Endodermal cell (in vitro differentiated cells): ENCODE measurements around the gene LIN37. TPM values are rescaled to one million over a fixed set of nuclear protein-coding genes. Genes with fewer than 3 reads are reported as not detected.

ENCODE experiments used
- DNase-seq: peaks from one replicate; pipeline ENCODE4 v3.0.0-alpha.2; 2017
- H3K27ac ChIP-seq: 2 replicates; pipeline ENCODE4 v1.5.1; 2013; ENCODE audit warnings: mild to moderate bottlenecking, low read depth, low read length, moderate library complexity
- H3K27me3 ChIP-seq: 2 replicates; pipeline ENCODE4 v1.6.1; 2013; ENCODE audit warnings: mild to moderate bottlenecking, low read length, moderate library complexity; ENCODE audit not compliant: insufficient read depth, control insufficient read depth, poor library complexity, severe bottlenecking
- H3K36me3 ChIP-seq: 2 replicates; pipeline ENCODE4 v1.7.0; 2013; ENCODE audit warnings: mild to moderate bottlenecking, low read length, moderate library complexity; ENCODE audit not compliant: control insufficient read depth, insufficient read depth
- H3K4me1 ChIP-seq: one replicate; pipeline ENCODE4 v1.7.0; 2013; ENCODE audit warnings: low read length; ENCODE audit not compliant: control insufficient read depth, insufficient read depth
- H3K4me3 ChIP-seq: 2 replicates; pipeline ENCODE4 v1.5.1; 2013; ENCODE audit warnings: mild to moderate bottlenecking, low read length, moderate library complexity
- H3K9ac ChIP-seq: 2 replicates; pipeline ENCODE4 v1.6.1; 2013; ENCODE audit warnings: mild to moderate bottlenecking, low read length, moderate library complexity; ENCODE audit not compliant: poor library complexity, severe bottlenecking; ENCODE audit errors: extremely low read depth
- H3K9me3 ChIP-seq: 2 replicates; pipeline ENCODE4 v1.6.1; 2013; ENCODE audit warnings: mild to moderate bottlenecking, low read length, moderate library complexity; ENCODE audit not compliant: control insufficient read depth
- H3K27ac Mint-ChIP-seq: 2 replicates; pipeline ENCODE4 v1.8.0; 2020; ENCODE audit warnings: mixed read lengths
- H3K27me3 Mint-ChIP-seq: 2 replicates; pipeline ENCODE4 v1.8.0; 2021; ENCODE audit warnings: mild to moderate bottlenecking, mixed read lengths; ENCODE audit not compliant: insufficient read depth
- H3K36me3 Mint-ChIP-seq: 2 replicates; pipeline ENCODE4 v1.8.0; 2020; ENCODE audit warnings: low read depth, mixed read lengths
- H3K4me1 Mint-ChIP-seq: 2 replicates; pipeline ENCODE4 v1.8.0; 2020; ENCODE audit warnings: mixed read lengths
- H3K4me3 Mint-ChIP-seq: 2 replicates; pipeline ENCODE4 v1.8.0; 2020; ENCODE audit warnings: mild to moderate bottlenecking, moderate library complexity, mixed read lengths
- H3K9me3 Mint-ChIP-seq: 2 replicates; pipeline ENCODE4 v1.8.0; 2020; ENCODE audit warnings: mild to moderate bottlenecking, mixed read lengths
- CTCF ChIP-seq: fragments of 200-600 bp; sonication (generic); conservative IDR thresholded peaks from 2 replicates; pipeline ENCODE4 v1.5.0; 2021; ENCODE audit warnings: antibody characterized with exemption, mild to moderate bottlenecking
- WGBS, 2 experiments: methylation state at CpG; one replicate each; pipeline versions ENCODE4 v1.1.5 to v1.1.7; 2013; ENCODE audit warnings: missing lambda C conversion rate in 2 of 2, mixed read lengths in 1 of 2; ENCODE audit not compliant: insufficient coverage in 1 of 2, insufficient read length in 1 of 2; 5-methylcytosine and 5-hydroxymethylcytosine counted together
- total RNA-seq, 2 donors: library from RNA; stranded (reverse); fragmentation: NEBNext Ultra II Directional in 1 of 2; extraction: Animal tissue kit (Norgen Biotek cat#: 25700) in 1 of 2; gene quantifications; 2 replicates in 1 of 2; 3 replicates in 1 of 2; pipeline ENCODE4 v1.2.1, GENCODE V29; 2021

LIN37 gene
- total RNA-seq, 2 donors from 2014 or later: 6.6 to 7.6 TPM

GRCh38 chr19:35777961-35778360 lies 29.6 kb downstream of the LIN37 start:
- H3K9me3 Mint-ChIP-seq: no peaks in the 10 kb centered on the region
- H3K27ac Mint-ChIP-seq: no peak overlapping the region
- peaks cover 11% of the 10 kb centered on the region for H3K27me3 ChIP-seq
- DNase-seq: no peak
- peaks cover 3% of the 10 kb centered on the region for H3K4me1 ChIP-seq
- H3K27me3 Mint-ChIP-seq: peaks cover 34% of the 10 kb centered on the region
- H3K9me3 ChIP-seq: no peaks in the 10 kb centered on the region
- no peaks in the 10 kb centered on the region for H3K36me3 Mint-ChIP-seq
- H3K4me1 Mint-ChIP-seq: peaks cover 15% of the 10 kb centered on the region
- 90 to 96% methylated on average over 5 to 7 of the region's 7 CpGs for WGBS, 2 experiments
- TF ChIP-seq CTCF: no peak
- H3K4me3 Mint-ChIP-seq: no peak overlapping the region
- no peak overlapping the region for H3K9ac ChIP-seq
- no peak overlapping the region for H3K4me3 ChIP-seq
- H3K27ac ChIP-seq: no peak overlapping the region
- H3K36me3 ChIP-seq: no peaks in the 10 kb centered on the region

GRCh38 chr19:35779033-35779432 lies 30.7 kb downstream of the LIN37 start:
- H3K4me3 Mint-ChIP-seq: no peak overlapping the region
- Histone ChIP-seq H3K27ac (no peak overlapping the region), H3K9ac (no peak overlapping the region), H3K4me3 (no peak overlapping the region), H3K27me3 (peaks cover 11% of the 10 kb centered on the region), H3K9me3 (no peaks in the 10 kb centered on the region), H3K4me1 (peaks cover 3% of the 10 kb centered on the region), H3K36me3 (no peaks in the 10 kb centered on the region)
- no peak for TF ChIP-seq CTCF
- H3K27ac Mint-ChIP-seq: no peak overlapping the region
- 94% methylated on average over 5 to 8 of the region's 8 CpGs for WGBS, 2 experiments
- peaks cover 32% of the 10 kb centered on the region for H3K27me3 Mint-ChIP-seq
- H3K4me1 Mint-ChIP-seq: peaks cover 20% of the 10 kb centered on the region
- H3K36me3 Mint-ChIP-seq: no peaks in the 10 kb centered on the region
- no peak for DNase-seq
- H3K9me3 Mint-ChIP-seq: no peaks in the 10 kb centered on the region

- Histone ChIP-seq H3K4me3 (no peak overlapping the region), H3K4me1 (peaks cover 3% of the 10 kb centered on the region), H3K9me3 (no peaks in the 10 kb centered on the region), H3K36me3 (no peaks in the 10 kb centered on the region), H3K27me3 (peaks cover 11% of the 10 kb centered on the region), H3K27ac (no peak overlapping the region), H3K9ac (no peak overlapping the region)
- TF ChIP-seq CTCF: no peak
- Mint-ChIP-seq H3K4me3 (no peak overlapping the region), H3K9me3 (no peaks in the 10 kb centered on the region), H3K27ac (no peak overlapping the region), H3K27me3 (peaks cover 29% of the 10 kb centered on the region), H3K36me3 (no peaks in the 10 kb centered on the region), H3K4me1 (peaks cover 16% of the 10 kb centered on the region)
- 94 to 96% methylated on average over 15 to 16 of the region's 16 CpGs for WGBS, 2 experiments
- DNase-seq: no peak
Observed at GRCh38 chr19:35780058-35780457, 31.7 kb downstream of the LIN37 start.
